HCT116 (cell line): ENCODE results near the gene TAAR5.
"Not testable (repeated sequence)": the region's sequence is repeated elsewhere in the genome, so short reads cannot be mapped to it uniquely, and the experiment has no call there.

Experiments
- ATF3 ChIP-seq: IDR thresholded peaks from 2 replicates; pipeline ENCODE4 v1.6.1; 2012
- CEBPB ChIP-seq: IDR thresholded peaks from 2 replicates; pipeline ENCODE4 v1.6.1; 2012; ENCODE audit warnings: low read depth
- CTCF ChIP-seq, 3 experiments: fragments of 200-600 bp in 1 of 3; sonication (generic) in 1 of 3; IDR thresholded peaks in 2 of 3; conservative IDR thresholded peaks in 1 of 3; 2 replicates each; pipeline ENCODE4 v1.5.1; 2012 to 2017; ENCODE audit warnings: low read depth in 2 of 3, low read length in 2 of 3, antibody characterized with exemption in 1 of 3, borderline replicate concordance in 1 of 3, control low read depth in 1 of 3, mild to moderate bottlenecking in 1 of 3, mixed read lengths in 1 of 3, mixed run types in 1 of 3, moderate library complexity in 1 of 3; ENCODE audit not compliant: insufficient read depth in 1 of 3
- EZH2phosphoT487 ChIP-seq: fragments of 200-600 bp; IDR thresholded peaks from 2 replicates; pipeline ENCODE4 v1.6.1; 2018; ENCODE audit warnings: antibody characterized with exemption, borderline replicate concordance
- MAX ChIP-seq: IDR thresholded peaks from 2 replicates; pipeline ENCODE4 v1.6.1; 2012
- POLR2A ChIP-seq: IDR thresholded peaks from 2 replicates; pipeline ENCODE4 v1.7.0; 2011; ENCODE audit warnings: borderline replicate concordance; ENCODE audit not compliant: insufficient read depth, insufficient read length; ENCODE audit errors: extremely low read depth
- POLR2AphosphoS5 ChIP-seq: IDR thresholded peaks from 2 replicates; pipeline ENCODE4 v1.6.1; 2011; ENCODE audit warnings: mild to moderate bottlenecking, low read depth, low read length, moderate library complexity
- RAD21 ChIP-seq: IDR thresholded peaks from 2 replicates; pipeline ENCODE4 v1.6.1; 2012; ENCODE audit warnings: low read depth, mild to moderate bottlenecking
- REST ChIP-seq: IDR thresholded peaks from 2 replicates; pipeline ENCODE4 v1.6.1; 2012; ENCODE audit warnings: low read depth
- SIN3A ChIP-seq: IDR thresholded peaks from 2 replicates; pipeline ENCODE4 v1.6.1; 2012; ENCODE audit warnings: low read depth
- SRF ChIP-seq: IDR thresholded peaks from 2 replicates; pipeline ENCODE4 v1.6.1; 2012; ENCODE audit warnings: low read depth
- TCF7L2 ChIP-seq: IDR thresholded peaks from 2 replicates; pipeline ENCODE4 v1.7.0; 2011; ENCODE audit warnings: borderline replicate concordance, inconsistent platforms; ENCODE audit not compliant: insufficient read depth, insufficient read length; ENCODE audit errors: extremely low read depth
- ZBTB33 ChIP-seq: IDR thresholded peaks from 2 replicates; pipeline ENCODE4 v1.6.1; 2011; ENCODE audit warnings: mild to moderate bottlenecking, low read length, moderate library complexity; ENCODE audit not compliant: insufficient replicate concordance; ENCODE audit errors: extremely low read depth

GRCh38 chr6:132560087-132560486, 29.5 kb downstream of the TAAR5 start:
- not testable (repeated sequence) for TF ChIP-seq CTCF (IDR thresholded peaks at IDR 0.05 in 2 of 3, conservative IDR thresholded peaks at IDR 0.05 in 1 of 3; ENCODE audit: borderline replicate concordance in 1 of 3, insufficient read depth in 1 of 3, low read depth in 2 of 3, low read length in 2 of 3); POLR2A; CEBPB; ATF3; EZH2phosphoT487; MAX; POLR2AphosphoS5; SIN3A; RAD21; SRF; TCF7L2; ZBTB33; REST
